GM12801 (cell line): Measurements from ENCODE around the gene PRKN.

ENCODE experiments used
- TF ChIP-seq, protein P1 (sequence below): IDR thresholded peaks from one replicate; pipeline ENCODE4 v1.5.1; 2011; ENCODE audit warnings: control low read depth; ENCODE audit not compliant: insufficient read length; ENCODE audit errors: extremely low read depth

PRKN gene

DNA sequence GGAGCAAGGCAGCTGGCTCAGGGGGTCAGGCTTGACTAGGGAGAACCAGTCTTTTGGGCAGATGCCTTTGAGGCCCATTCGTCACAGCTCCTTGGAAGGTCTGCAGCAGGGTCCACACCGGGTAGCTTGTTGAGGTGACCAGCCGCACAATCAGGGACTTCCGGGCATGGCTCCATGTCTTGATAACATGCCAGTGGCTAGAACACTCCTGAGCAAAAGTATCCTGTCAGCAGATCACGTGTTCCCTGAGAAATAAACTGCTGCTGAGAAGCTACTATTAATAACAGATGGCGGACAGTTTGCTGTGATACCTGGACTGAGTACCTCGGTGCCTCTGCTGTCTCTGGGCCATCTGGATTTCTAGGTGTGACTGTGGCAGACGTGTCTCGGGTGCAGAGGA is 235.9 kb downstream of the PRKN start:
- TF ChIP-seq, protein P1, sequence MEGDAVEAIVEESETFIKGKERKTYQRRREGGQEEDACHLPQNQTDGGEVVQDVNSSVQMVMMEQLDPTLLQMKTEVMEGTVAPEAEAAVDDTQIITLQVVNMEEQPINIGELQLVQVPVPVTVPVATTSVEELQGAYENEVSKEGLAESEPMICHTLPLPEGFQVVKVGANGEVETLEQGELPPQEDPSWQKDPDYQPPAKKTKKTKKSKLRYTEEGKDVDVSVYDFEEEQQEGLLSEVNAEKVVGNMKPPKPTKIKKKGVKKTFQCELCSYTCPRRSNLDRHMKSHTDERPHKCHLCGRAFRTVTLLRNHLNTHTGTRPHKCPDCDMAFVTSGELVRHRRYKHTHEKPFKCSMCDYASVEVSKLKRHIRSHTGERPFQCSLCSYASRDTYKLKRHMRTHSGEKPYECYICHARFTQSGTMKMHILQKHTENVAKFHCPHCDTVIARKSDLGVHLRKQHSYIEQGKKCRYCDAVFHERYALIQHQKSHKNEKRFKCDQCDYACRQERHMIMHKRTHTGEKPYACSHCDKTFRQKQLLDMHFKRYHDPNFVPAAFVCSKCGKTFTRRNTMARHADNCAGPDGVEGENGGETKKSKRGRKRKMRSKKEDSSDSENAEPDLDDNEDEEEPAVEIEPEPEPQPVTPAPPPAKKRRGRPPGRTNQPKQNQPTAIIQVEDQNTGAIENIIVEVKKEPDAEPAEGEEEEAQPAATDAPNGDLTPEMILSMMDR, result no peak

DNA sequence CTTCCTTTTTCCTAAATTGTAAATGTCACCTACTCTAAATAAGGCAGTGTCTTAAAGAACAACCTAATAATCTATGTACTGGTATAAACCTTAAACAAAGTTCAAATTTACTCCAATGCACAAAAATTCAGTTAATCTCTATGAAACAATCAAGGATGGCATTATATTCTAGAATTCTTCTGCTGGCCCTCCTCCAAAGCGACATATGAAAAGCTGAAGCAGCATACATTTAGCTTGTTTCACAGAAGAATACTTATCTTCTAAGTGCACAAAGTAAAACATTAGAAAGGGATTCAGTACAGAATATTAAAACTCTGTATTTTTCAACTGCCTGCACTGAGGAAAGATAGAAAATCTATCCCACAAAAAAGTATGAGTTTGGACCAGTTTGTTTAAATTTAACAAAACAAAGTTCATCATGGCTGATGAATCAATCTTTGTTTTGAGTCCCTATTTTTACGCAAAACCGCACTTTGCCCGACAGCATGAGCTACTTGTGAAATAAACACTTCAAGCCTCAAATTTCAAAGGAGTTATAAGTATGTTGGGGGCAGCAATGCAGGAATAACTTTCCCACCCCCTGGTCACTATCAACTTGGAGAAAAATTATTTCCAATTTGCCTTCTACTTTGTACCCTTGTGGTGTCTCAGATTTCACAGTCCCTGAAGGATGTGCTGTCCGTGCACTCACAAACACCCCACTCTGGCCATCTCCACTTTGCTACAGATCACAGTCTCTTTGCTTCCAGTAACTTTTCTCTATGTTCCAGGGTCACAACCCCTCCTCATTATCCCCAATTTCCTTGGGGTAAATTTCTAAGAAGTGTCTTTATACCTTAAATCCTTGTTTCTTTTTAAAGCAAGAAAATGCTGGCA is 238.2 kb downstream of the PRKN start:
- TF ChIP-seq, protein P1, result no peak

GRCh38 chr6:162488444-162488843 is 239.1 kb downstream of the PRKN start:
- TF ChIP-seq, protein P1, result no peak

- TF ChIP-seq, protein P1, result no peak
Observed at GRCh38 chr6:162485464-162485863, 242.1 kb downstream of the PRKN start.

DNA sequence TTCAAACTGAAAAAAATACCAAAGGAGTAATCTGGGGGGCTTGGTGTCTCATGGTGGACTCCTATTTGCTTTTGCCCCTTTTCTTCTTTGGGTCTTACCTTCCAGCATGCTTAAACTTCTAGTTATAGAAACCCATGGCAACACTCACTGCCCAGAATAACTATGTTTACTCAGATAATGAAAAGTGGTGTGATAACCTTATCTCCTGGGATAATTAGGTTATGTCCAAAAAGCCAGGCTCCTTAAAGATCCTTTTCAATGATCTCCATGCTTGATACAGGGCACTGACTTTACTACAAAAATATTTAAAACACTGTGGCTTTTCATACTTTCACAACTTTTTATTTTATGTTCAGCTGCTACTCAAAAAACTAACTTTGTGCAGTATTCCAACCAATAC is 245.6 kb downstream of the PRKN start:
- TF ChIP-seq, protein P1, result no peak

- TF ChIP-seq, protein P1, result no peak
Observed at GRCh38 chr6:162481320-162481719, 246.2 kb downstream of the PRKN start.

GRCh38 chr6:162478192-162478671 is 249.3 kb downstream of the PRKN start:
- TF ChIP-seq, protein P1, result no peak
